Adrenal gland (tissue), 12 donors: Measurements from ENCODE around the gene C14orf93. TPM values are rescaled to one million over a fixed set of nuclear protein-coding genes. Genes with fewer than 3 reads are reported as not detected.
A peak's percentile ranks its signal among the peaks of the same experiment; 100 is the strongest.

Experiments used
- DNase-seq, 7 donors: peaks; one replicate each; pipeline ENCODE4 v3.0.0-alpha.2; 2019 to 2020
- H3K27ac ChIP-seq, 5 donors: fragments of 200-600 bp; sonication (generic) in 4 of 5; 1 replicate in 3 of 5; 2 replicates in 2 of 5; pipeline versions ENCODE4 v1.5.1 to v1.8.0; 2016 to 2020; ENCODE audit warnings: mild to moderate bottlenecking in 1 of 5
- H3K27me3 ChIP-seq: fragments of 200-600 bp; 2 replicates; pipeline ENCODE4 v1.8.0; 2021
- H3K36me3 ChIP-seq, 2 donors: fragments of 200-600 bp; replicated peaks in 1 of 2; 1 replicate in 1 of 2; 2 replicates in 1 of 2; pipeline versions ENCODE4 v1.5.1 to v1.8.0; 2018 to 2022
- H3K4me1 ChIP-seq, 2 donors: fragments of 200-600 bp; replicated peaks in 1 of 2; 1 replicate in 1 of 2; 2 replicates in 1 of 2; pipeline versions ENCODE4 v1.5.1 to v1.8.0; 2018 to 2021
- H3K4me3 ChIP-seq, 4 donors: fragments of 200-600 bp; sonication (generic) in 3 of 4; one replicate each; pipeline ENCODE4 v1.5.1; 2016 to 2018
- H3K9me3 ChIP-seq, 3 donors: fragments of 200-600 bp; sonication (generic) in 1 of 3; replicated peaks in 1 of 3; 1 replicate in 2 of 3; 2 replicates in 1 of 3; pipeline versions ENCODE4 v1.5.1 to v1.8.0; 2016 to 2021
- CTCF ChIP-seq, 6 experiments: fragments of 450-650 bp in 4 of 6; fragments of 200-600 bp in 2 of 6; sonication (generic) in 1 of 6; IDR thresholded peaks; 1 replicate in 5 of 6; 2 replicates in 1 of 6; pipeline versions ENCODE4 v1.5.1 to v1.8.0; 2016 to 2021; ENCODE audit warnings: antibody characterized with exemption in 6 of 6, mild to moderate bottlenecking in 2 of 6, moderate library complexity in 1 of 6
- POLR2A ChIP-seq, 2 donors: fragments of 450-650 bp; IDR thresholded peaks; one replicate each; pipeline ENCODE4 v1.6.1; 2017; ENCODE audit warnings: antibody characterized with exemption in 2 of 2, mild to moderate bottlenecking in 2 of 2, moderate library complexity in 1 of 2
- WGBS, 4 donors: extraction: QIAGEN DNeasy Blood & Tissue Kit in 2 of 4; methylation state at CpG; one replicate each; pipeline versions ENCODE4 v1.1.5 to v1.1.7; 2013 to 2017; 5-methylcytosine and 5-hydroxymethylcytosine counted together
- intact Hi-C, 2 donors: fragments of 100-400 bp; cut with DNase I; formaldehyde crosslinking; loops; one replicate each; pipeline versions ENCODE4 v1.14.1 to v1.15.0; 2022 to 2023
- polyA plus RNA-seq, 3 donors: library from polyadenylated mRNA; stranded (reverse); fragments of 200-250 nt in 2 of 3; fragments of 350-450 nt in 1 of 3; fragmentation: Illumina TruSeq in 1 of 3; extraction: RNeasy Lipid Tissue Mini Kit (QIAGEN cat#74804) in 1 of 3; gene quantifications; one replicate each; pipeline ENCODE4 v1.2.3, GENCODE V29; 2013 to 2014
- total RNA-seq, 9 donors: library from RNA; depleted of rRNA in 4 of 9; stranded (reverse); fragments of >200 nt in 4 of 9; fragments of 120-200 nt in 1 of 9; fragmentation: NEBNext Ultra II Directional in 1 of 9; extraction: Animal tissue kit (Norgen Biotek cat#: 25700) in 1 of 9; gene quantifications; one replicate each; pipeline versions ENCODE4 v1.1.0 to v1.2.4, GENCODE V29; 2013 to 2023
- donor health status: healthy with polysubstance abuse.
- donor health status: Bipolar disorder and iron deficiency.
- donor health status: DM: yes; HTN: yes; CAD: no.
- donor health status: DM: no; HTN: no; CAD: no.
- donor health status: DM: no; HTN: no; CAD: no.
- donor health status: DM: yes; HTN: yes; CAD: no.

C14orf93 gene
- total and polyA plus RNA-seq, 12 donors: 2.9 to 12.5 (median 7.8) TPM

GRCh38 chr14:22987291-22987690 is 22.7 kb downstream of the C14orf93 start:
- Histone ChIP-seq H3K27ac (no peak overlapping the region), H3K36me3 (no peaks in the 10 kb centered on the region), H3K4me1 (peaks cover 0 to 10% of the 10 kb centered on the region in 2 donors), H3K4me3 (no peak overlapping the region), H3K9me3 (no peaks in the 10 kb centered on the region), H3K27me3 (no peaks in the 10 kb centered on the region)
- intact Hi-C loops: loop anchor here (5.0 to 10.0 kb wide), 2 partner anchors 52 to 70 kb away; partner anchors contain the start of gene CDH24 (in 2 of the 2)
- TF ChIP-seq CTCF (IDR thresholded peaks at IDR 0.05): no peak
- no peak for TF ChIP-seq POLR2A (IDR thresholded peaks at IDR 0.05)
- WGBS, 4 donors: 79 to 92% (median 86%) methylated on average over 7 to 8 of the region's 8 CpGs
- DNase-seq: peak in 1 of 7 donors; percentile 49

- Histone ChIP-seq H3K4me3 (no peak overlapping the region), H3K4me1 (peaks cover 6 to 15% of the 10 kb centered on the region in 2 donors), H3K27me3 (no peaks in the 10 kb centered on the region), H3K36me3 (no peaks in the 10 kb centered on the region), H3K9me3 (no peaks in the 10 kb centered on the region), H3K27ac (no peak overlapping the region)
- intact Hi-C loops: loop anchor here (5.0 to 10.0 kb wide), 2 partner anchors 52 to 71 kb away; partner anchors contain the start of gene CDH24 (in 2 of the 2)
- TF ChIP-seq CTCF (IDR thresholded peaks at IDR 0.05) (peak; percentile 84 to 96 (median 93)), POLR2A (IDR thresholded peaks at IDR 0.05) (no peak)
- DNase-seq: peak; percentile 84 to 98 (median 93)
- WGBS, 4 donors: 20 to 33% (median 24%) methylated on average over 5 of the region's 5 CpGs
Measured at GRCh38 chr14:22986508-22987054, 23.4 kb downstream of the C14orf93 start.

GRCh38 chr14:22985894-22986507 is 23.9 kb downstream of the C14orf93 start:
- intact Hi-C loops: loop anchor here (5.0 to 10.0 kb wide), 2 partner anchors 51 to 71 kb away; partner anchors contain the start of gene CDH24 (in 2 of the 2)
- DNase-seq: no peak
- Histone ChIP-seq H3K27me3 (no peaks in the 10 kb centered on the region), H3K4me1 (peaks cover 9 to 15% of the 10 kb centered on the region in 2 donors), H3K9me3 (no peaks in the 10 kb centered on the region), H3K27ac (no peak overlapping the region), H3K4me3 (no peak overlapping the region), H3K36me3 (no peaks in the 10 kb centered on the region)
- 40 to 50% (median 46%) methylated on average over 2 of the region's 2 CpGs for WGBS, 4 donors
- TF ChIP-seq POLR2A (IDR thresholded peaks at IDR 0.05) (no peak), CTCF (IDR thresholded peaks at IDR 0.05) (no peak)

GRCh38 chr14:22984959-22985658 is 24.8 kb downstream of the C14orf93 start:
- Histone ChIP-seq H3K9me3 (no peaks in the 10 kb centered on the region), H3K4me1 (peaks cover 9 to 18% of the 10 kb centered on the region in 2 donors), H3K27ac (no peak overlapping the region), H3K4me3 (no peak overlapping the region), H3K36me3 (no peaks in the 10 kb centered on the region), H3K27me3 (no peaks in the 10 kb centered on the region)
- DNase-seq: peak in 1 of 7 donors; percentile 20
- WGBS, 4 donors: 81 to 93% (median 87%) methylated on average over 6 of the region's 6 CpGs
- TF ChIP-seq POLR2A (IDR thresholded peaks at IDR 0.05): no peak
- TF ChIP-seq CTCF (IDR thresholded peaks at IDR 0.05): no peak
- intact Hi-C loops: loop anchor here (5.0 to 10.0 kb wide), 2 partner anchors 50 to 72 kb away; partner anchors contain the start of gene CDH24 (in 2 of the 2)
